K562 (cell line): ENCODE measurements around the gene ITPK1. TPM values are rescaled to one million over a fixed set of nuclear protein-coding genes. Genes with fewer than 3 reads are reported as not detected.

Experiments
- CHD4 ChIP-seq: fragments of 200-600 bp; sonication (generic); IDR thresholded peaks from 3 replicates; pipeline ENCODE4 v1.6.1; 2012; ENCODE audit warnings: low read depth, mild to moderate bottlenecking, mixed read lengths, low read length, inconsistent platforms; ENCODE audit not compliant: insufficient read depth, insufficient replicate concordance, poor library complexity, severe bottlenecking
- DPF2 ChIP-seq: fragments of 450-650 bp; IDR thresholded peaks from 2 replicates; pipeline ENCODE4 v1.6.1; 2016
- E2F3 ChIP-seq: fragments of 250-450 bp; sonication (Bioruptor Pico); IDR thresholded peaks from 2 replicates; pipeline ENCODE4 v1.4.0; 2020; ENCODE audit warnings: mild to moderate bottlenecking
- ILF3 ChIP-seq: fragments of 450-650 bp; IDR thresholded peaks from 2 replicates; pipeline ENCODE4 v1.6.1; 2018; ENCODE audit warnings: antibody characterized with exemption, mild to moderate bottlenecking, moderate library complexity, borderline replicate concordance
- KAT7 ChIP-seq: sonication (generic); formaldehyde crosslinking; IDR thresholded peaks from 2 replicates; pipeline ENCODE4 v1.8.0; 2022; ENCODE audit warnings: missing genetic modification reagents, mild to moderate bottlenecking, borderline replicate concordance
- REST ChIP-seq, 2 experiments: fragments of 450-650 bp; formaldehyde crosslinking in 1 of 2; IDR thresholded peaks; 2 replicates each; pipeline versions ENCODE4 v1.4.0 to v1.6.1; 2014 to 2020; ENCODE audit warnings: mild to moderate bottlenecking in 2 of 2, borderline replicate concordance in 1 of 2, low read depth in 1 of 2
- SRSF7 ChIP-seq: fragments of 200-400 bp; formaldehyde crosslinking; optimal IDR thresholded peaks from 2 replicates; pipeline ENCODE3; 2017; ENCODE audit warnings: mild to moderate bottlenecking, low read depth, low read length
- ZBTB17 ChIP-seq: fragments of 450-650 bp; formaldehyde crosslinking; IDR thresholded peaks from 2 replicates; pipeline ENCODE4 v1.4.0; 2020; ENCODE audit warnings: mild to moderate bottlenecking
- ZEB2 ChIP-seq: fragments of 450-650 bp; IDR thresholded peaks from 2 replicates; pipeline ENCODE4 v1.6.1; 2016
- ZNF274 ChIP-seq: IDR thresholded peaks from 2 replicates; pipeline ENCODE4 v1.6.1; 2011; ENCODE audit warnings: low read depth, mild to moderate bottlenecking, low read length, moderate library complexity, borderline replicate concordance
- polyA plus RNA-seq, 8 experiments: library from polyadenylated mRNA; depleted of rRNA in 4 of 8; stranded (reverse) in 5 of 8; unstranded in 3 of 8; fragments of >200 nt; fragmentation: Nextera tagmentation in 2 of 8; fragmentation: Illumina TruSeq in 1 of 8; extraction: Ambion mirVana in 2 of 8; extraction: Trizol in 1 of 8; gene quantifications; 2 replicates each; pipeline versions ENCODE4 v1.2.1 to v1.2.3, GENCODE V29; 2011 to 2014; ENCODE audit warnings: inconsistent platforms in 1 of 8, missing spikeins in 1 of 8
- total RNA-seq, 7 experiments: library from RNA; depleted of rRNA in 6 of 7; stranded (reverse); fragments of >200 nt in 6 of 7; fragmentation: Illumina TruSeq in 2 of 7; extraction: Trizol in 2 of 7; gene quantifications; 2 replicates each; pipeline versions ENCODE4 v1.2.1 to v1.2.3, GENCODE V29; 2011 to 2021; ENCODE audit warnings: low replicate concordance in 1 of 7
- TF ChIP-seq, protein P1 (sequence below): sonication (generic); formaldehyde crosslinking; IDR thresholded peaks from 2 replicates; pipeline ENCODE4 v1.8.0; 2022; ENCODE audit warnings: missing genetic modification reagents, mild to moderate bottlenecking, borderline replicate concordance

Gene ITPK1
- total and polyA plus RNA-seq, 9 of the 15 experiments (the other 6 are each of a cell fraction or from before 2014, with no cell fraction given), result 1.2 to 39.2 (median 23.0) TPM

DNA sequence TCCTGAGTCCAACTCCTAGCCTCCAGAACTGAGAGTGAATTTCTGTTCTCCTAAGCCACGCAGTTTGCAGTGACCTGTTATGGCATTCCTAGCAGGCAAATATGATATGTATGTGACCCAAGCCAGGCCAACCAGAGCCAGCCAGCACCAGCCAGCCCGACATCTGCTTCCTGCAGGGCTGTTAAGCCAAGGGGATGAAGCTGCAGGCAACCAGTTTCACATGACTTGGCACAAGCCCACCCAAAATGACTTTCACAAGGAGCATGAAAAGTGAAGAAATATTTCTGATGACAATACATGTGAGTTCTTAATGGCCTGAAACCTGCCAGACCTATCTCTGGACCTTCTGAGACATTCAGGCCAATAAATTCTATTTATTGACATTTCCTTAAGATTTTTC lies 68.1 kb downstream of the ITPK1 start (continued):
- TF ChIP-seq REST (IDR thresholded peaks at IDR 0.05; ENCODE audit: borderline replicate concordance) (no peak), REST (CRISPR knock-in tag; IDR thresholded peaks at IDR 0.05; ENCODE audit: low read depth) (no peak), ZEB2 (no peak), DPF2 (no peak), SRSF7 (no peak), E2F3 (CRISPR knock-in tag) (no peak), ZNF274 (no peak), CHD4 (no peak), ILF3 (no peak), KAT7 (no peak), ZBTB17 (CRISPR knock-in tag) (no peak)
- TF ChIP-seq, protein P1, sequence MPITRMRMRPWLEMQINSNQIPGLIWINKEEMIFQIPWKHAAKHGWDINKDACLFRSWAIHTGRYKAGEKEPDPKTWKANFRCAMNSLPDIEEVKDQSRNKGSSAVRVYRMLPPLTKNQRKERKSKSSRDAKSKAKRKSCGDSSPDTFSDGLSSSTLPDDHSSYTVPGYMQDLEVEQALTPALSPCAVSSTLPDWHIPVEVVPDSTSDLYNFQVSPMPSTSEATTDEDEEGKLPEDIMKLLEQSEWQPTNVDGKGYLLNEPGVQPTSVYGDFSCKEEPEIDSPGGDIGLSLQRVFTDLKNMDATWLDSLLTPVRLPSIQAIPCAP (CRISPR knock-in tag), result no peak
